Measurements from ENCODE around the gene RTKN2. TPM values are rescaled to one million over a fixed set of nuclear protein-coding genes. Genes with fewer than 3 reads are reported as not detected.

The RTKN2 gene
- total and polyA plus RNA-seq, 2 of the 4 experiments (the other 2 are of a cell fraction): 0.75 to 0.90 TPM

- H3K23ac ChIP-seq (ENCODE audit: low read depth, low read length): no peak overlapping the region
- ChIA-PET CTCF (no interaction called here), POLR2A (ENCODE audit: unreplicated experiment) (no interaction called here)
- no peak overlapping the region for H3K9ac ChIP-seq (ENCODE audit: low read depth, low read length)
- H3K9me1 ChIP-seq (ENCODE audit: insufficient read depth, low read length): no peaks in the 10 kb centered on the region
- H3K79me1 ChIP-seq (ENCODE audit: low read depth in 1 of 2, low read length in 2 of 2): no peaks in the 10 kb centered on the region
- H2BK15ac ChIP-seq (ENCODE audit: low read depth, low read length): no peak overlapping the region
- ATAC-seq (ENCODE audit: low read depth) (no peak), DNase-seq (no peak)
- no peak overlapping the region for H3K4ac ChIP-seq (ENCODE audit: low read depth, low read length)
- BruUV-seq (replicated peaks): no TSS peak
- H3K14ac ChIP-seq (replicated peaks; ENCODE audit: low read depth, low read length): no peak overlapping the region
- no peak overlapping the region; the same call in 1 of the 2 replicates for H3K18ac ChIP-seq (ENCODE audit: low read depth, low read length)
- no peak overlapping the region for H2AFZ ChIP-seq (replicated peaks; ENCODE audit: low read length, poor library complexity)
- no peaks in the 10 kb centered on the region for H3K27me3 ChIP-seq (ENCODE audit: control insufficient read depth, insufficient read depth, low read length)
- no peaks in the 10 kb centered on the region for H4K20me1 ChIP-seq (ENCODE audit: insufficient read depth, low read length)
- in situ Hi-C loops (cut with MboI; ENCODE audit: low sequenced_read_pairs) (no loop called here), dilution Hi-C loops (cut with HindIII; ENCODE audit: low sequenced_read_pairs, unreplicated experiment) (no loop called here), intact Hi-C loops (cut with micrococcal nuclease) (no loop called here)
- H3K4me3 ChIP-seq (ENCODE audit: insufficient read depth, low read depth, low read length): no peak overlapping the region
- WGBS, 2 experiments (ENCODE audit: extremely low coverage in 2 of 2, insufficient read length in 1 of 2): 78% methylated on average over 3 of the region's 11 CpGs; no CpG with 5 or more reads in 1 of the 2 experiments
- H3K36me3 ChIP-seq (ENCODE audit: control insufficient read depth, insufficient read depth, low read length): no peaks in the 10 kb centered on the region
- H2BK20ac ChIP-seq (ENCODE audit: low read depth, low read length): no peak overlapping the region
- no peak overlapping the region for H2BK120ac ChIP-seq (ENCODE audit: low read depth, low read length)
- no peak overlapping the region for H3K27ac ChIP-seq (ENCODE audit: insufficient read depth, low read length)
- H4K5ac ChIP-seq (ENCODE audit: low read depth, low read length): no peak overlapping the region; the same call in 1 of the 2 replicates
- H3K4me1 ChIP-seq (ENCODE audit: control insufficient read depth, insufficient read depth, low read length): no peaks in the 10 kb centered on the region
- no peaks in the 10 kb centered on the region for H3K9me3 ChIP-seq (ENCODE audit: control insufficient read depth, insufficient read depth, low read length)
- no peak overlapping the region for H3K4me2 ChIP-seq (ENCODE audit: low read depth, low read length)
- H3K56ac ChIP-seq (ENCODE audit: extremely low read depth, insufficient read depth, low read length): no peak overlapping the region
- H2AK5ac ChIP-seq (ENCODE audit: low read depth, low read length): no peak overlapping the region
- H4K8ac ChIP-seq (ENCODE audit: low read depth in 2 of 2, low read length in 2 of 2): no peak overlapping the region
- H2BK5ac ChIP-seq (ENCODE audit: low read depth, low read length, poor library complexity, severe bottlenecking): no peak overlapping the region
- H2AK9ac ChIP-seq (replicated peaks; ENCODE audit: low read depth, low read length, poor library complexity): no peak overlapping the region
- no peak overlapping the region for H4K91ac ChIP-seq (ENCODE audit: insufficient read depth, low read depth, low read length)
- TF ChIP-seq BHLHE40 (IDR thresholded peaks at IDR 0.05; ENCODE audit: low read depth, low read length) (no peak), NFE2L2 (IDR thresholded peaks at IDR 0.05; ENCODE audit: low read depth, low read length) (no peak), SMC3 (IDR thresholded peaks at IDR 0.05; ENCODE audit: low read depth, low read length) (no peak), RAD21 (IDR thresholded peaks at IDR 0.05; ENCODE audit: low read length) (no peak), RCOR1 (IDR thresholded peaks at IDR 0.05; ENCODE audit: insufficient replicate concordance, low read length) (no peak), MAFK (IDR thresholded peaks at IDR 0.05; ENCODE audit: low read depth, low read length) (no peak), FOS (IDR thresholded peaks at IDR 0.05; ENCODE audit: low read depth, low read length) (no peak), RFX5 (IDR thresholded peaks at IDR 0.05; ENCODE audit: low read depth, low read length) (no peak), POLR2A (IDR thresholded peaks at IDR 0.05; ENCODE audit: low read depth, low read length) (no peak), MXI1 (IDR thresholded peaks at IDR 0.05; ENCODE audit: borderline replicate concordance, low read depth, low read length) (no peak), MAZ (IDR thresholded peaks at IDR 0.05; ENCODE audit: borderline replicate concordance, low read depth, low read length) (no peak), CEBPB (IDR thresholded peaks at IDR 0.05; ENCODE audit: low read depth, low read length) (no peak), CHD1 (IDR thresholded peaks at IDR 0.05; ENCODE audit: low read depth, low read length) (no peak)
- TF ChIP-seq, protein P1, sequence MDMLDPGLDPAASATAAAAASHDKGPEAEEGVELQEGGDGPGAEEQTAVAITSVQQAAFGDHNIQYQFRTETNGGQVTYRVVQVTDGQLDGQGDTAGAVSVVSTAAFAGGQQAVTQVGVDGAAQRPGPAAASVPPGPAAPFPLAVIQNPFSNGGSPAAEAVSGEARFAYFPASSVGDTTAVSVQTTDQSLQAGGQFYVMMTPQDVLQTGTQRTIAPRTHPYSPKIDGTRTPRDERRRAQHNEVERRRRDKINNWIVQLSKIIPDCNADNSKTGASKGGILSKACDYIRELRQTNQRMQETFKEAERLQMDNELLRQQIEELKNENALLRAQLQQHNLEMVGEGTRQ (IDR thresholded peaks at IDR 0.05; ENCODE audit: low read depth, low read length): no peak
- TF ChIP-seq, protein P2, sequence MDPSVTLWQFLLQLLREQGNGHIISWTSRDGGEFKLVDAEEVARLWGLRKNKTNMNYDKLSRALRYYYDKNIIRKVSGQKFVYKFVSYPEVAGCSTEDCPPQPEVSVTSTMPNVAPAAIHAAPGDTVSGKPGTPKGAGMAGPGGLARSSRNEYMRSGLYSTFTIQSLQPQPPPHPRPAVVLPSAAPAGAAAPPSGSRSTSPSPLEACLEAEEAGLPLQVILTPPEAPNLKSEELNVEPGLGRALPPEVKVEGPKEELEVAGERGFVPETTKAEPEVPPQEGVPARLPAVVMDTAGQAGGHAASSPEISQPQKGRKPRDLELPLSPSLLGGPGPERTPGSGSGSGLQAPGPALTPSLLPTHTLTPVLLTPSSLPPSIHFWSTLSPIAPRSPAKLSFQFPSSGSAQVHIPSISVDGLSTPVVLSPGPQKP (IDR thresholded peaks at IDR 0.05; ENCODE audit: borderline replicate concordance, low read depth, low read length): no peak
- TF ChIP-seq, protein P3, sequence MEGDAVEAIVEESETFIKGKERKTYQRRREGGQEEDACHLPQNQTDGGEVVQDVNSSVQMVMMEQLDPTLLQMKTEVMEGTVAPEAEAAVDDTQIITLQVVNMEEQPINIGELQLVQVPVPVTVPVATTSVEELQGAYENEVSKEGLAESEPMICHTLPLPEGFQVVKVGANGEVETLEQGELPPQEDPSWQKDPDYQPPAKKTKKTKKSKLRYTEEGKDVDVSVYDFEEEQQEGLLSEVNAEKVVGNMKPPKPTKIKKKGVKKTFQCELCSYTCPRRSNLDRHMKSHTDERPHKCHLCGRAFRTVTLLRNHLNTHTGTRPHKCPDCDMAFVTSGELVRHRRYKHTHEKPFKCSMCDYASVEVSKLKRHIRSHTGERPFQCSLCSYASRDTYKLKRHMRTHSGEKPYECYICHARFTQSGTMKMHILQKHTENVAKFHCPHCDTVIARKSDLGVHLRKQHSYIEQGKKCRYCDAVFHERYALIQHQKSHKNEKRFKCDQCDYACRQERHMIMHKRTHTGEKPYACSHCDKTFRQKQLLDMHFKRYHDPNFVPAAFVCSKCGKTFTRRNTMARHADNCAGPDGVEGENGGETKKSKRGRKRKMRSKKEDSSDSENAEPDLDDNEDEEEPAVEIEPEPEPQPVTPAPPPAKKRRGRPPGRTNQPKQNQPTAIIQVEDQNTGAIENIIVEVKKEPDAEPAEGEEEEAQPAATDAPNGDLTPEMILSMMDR (conservative IDR thresholded peaks at IDR 0.05; ENCODE audit: low read depth, low read length): no peak
Observed at GRCh38 chr10:62185919-62186692, 82.5 kb downstream of the RTKN2 start.

Measured in IMR-90 (cell line).